ENCODE data around the gene PRKCB.

- TF ChIP-seq POLR2A (IDR thresholded peaks at IDR 0.05) (no peak), CTCF (IDR thresholded peaks at IDR 0.05) (no peak), POLR2AphosphoS5 (IDR thresholded peaks at IDR 0.05) (no peak)
These were observed 10.9 kb upstream of the PRKCB start for GRCh38 chr16:23824909-23825308.

Data from gastroesophageal sphincter (tissue), 3 donors.